HepG2 (cell line): ENCODE measurements around the gene LCE3B. TPM values are rescaled to one million over a fixed set of nuclear protein-coding genes. Genes with fewer than 3 reads are reported as not detected.

Experiments
- ATAC-seq: fragments of 200-7000 bp; cut with Tn5 transposase; 3 replicates; pipeline ENCODE4 v1.9.1; 2020; ENCODE audit warnings: mild to moderate bottlenecking, moderate library complexity
- BruUV-seq: library from RNA; stranded (reverse); fragments of 400-500 nt; replicated peaks from 2 replicates; lab custom pipeline; 2021; lab: Mats Ljungman, UMichigan
- CTCF ChIA-PET: fragments of 300-600 bp; formaldehyde crosslinking; extraction: SDS; loops from one replicate; lab custom pipeline; 2021; ENCODE audit warnings: low total read pairs, inconsistent platforms, low intra/inter-chr PET ratio; lab: Yijun Ruan, JAX
- POLR2A ChIA-PET: fragments of 350-600 bp; sonication (Branson Sonifier 250); formaldehyde crosslinking; loops from one replicate; lab custom pipeline; 2020; ENCODE audit warnings: antibody characterized with exemption, inconsistent platforms; lab: Yijun Ruan, JAX
- DNase-seq: peaks from one replicate; pipeline ENCODE4 v3.0.0-alpha.2; 2015; ENCODE audit warnings: low spot score
- FAIRE-seq: peaks from 3 replicates; lab custom pipeline; 2011; peaks lifted over from hg19 to GRCh38; lab: Jason Lieb, UNC
- H2AFZ ChIP-seq: one replicate; pipeline ENCODE4 v1.6.1; 2011; ENCODE audit warnings: low read length, inconsistent platforms
- H3K27ac ChIP-seq: fragments of 300-600 bp; 3 replicates; pipeline ENCODE4 v1.8.0; 2011; ENCODE audit warnings: mixed run types, mild to moderate bottlenecking, mixed read lengths, low read length, inconsistent platforms; ENCODE audit not compliant: insufficient read depth; ENCODE audit errors: extremely low read length
- H3K27me3 ChIP-seq, 2 experiments: fragments of 200-600 bp in 1 of 2; 2 replicates in 1 of 2; 3 replicates in 1 of 2; pipeline versions ENCODE4 v1.6.0 to v1.8.0; 2011; ENCODE audit warnings: low read length in 2 of 2, mild to moderate bottlenecking in 2 of 2, moderate library complexity in 2 of 2, inconsistent platforms in 1 of 2; ENCODE audit not compliant: insufficient read depth in 2 of 2, control insufficient read depth in 1 of 2
- H3K36me3 ChIP-seq, 2 experiments: fragments of 200-600 bp in 1 of 2; replicated peaks in 1 of 2; 2 replicates in 1 of 2; 3 replicates in 1 of 2; pipeline versions ENCODE4 v1.5.1 to v1.8.0; 2011; ENCODE audit warnings: low read length in 2 of 2, inconsistent platforms in 1 of 2; ENCODE audit not compliant: insufficient read depth in 2 of 2, control insufficient read depth in 1 of 2
- H3K4me1 ChIP-seq: 2 replicates; pipeline ENCODE4 v1.5.1; 2012; ENCODE audit warnings: low read length, inconsistent platforms; ENCODE audit not compliant: insufficient read depth
- H3K4me2 ChIP-seq: 2 replicates; pipeline ENCODE4 v1.6.0; 2011; ENCODE audit warnings: low read depth, low read length, inconsistent platforms
- H3K4me3 ChIP-seq, 3 experiments: fragments of 200-600 bp in 1 of 3; sonication (generic), shearing (Covaris generic) in 1 of 3; replicated peaks in 1 of 3; 2 replicates each; pipeline ENCODE4 v1.5.1; 2011 to 2016; ENCODE audit warnings: low read length in 3 of 3, inconsistent platforms in 2 of 3, low read depth in 2 of 3, mild to moderate bottlenecking in 2 of 3, control low read depth in 1 of 3, mixed read lengths in 1 of 3; ENCODE audit not compliant: insufficient read depth in 1 of 3
- H3K79me2 ChIP-seq: one replicate; pipeline ENCODE4 v1.6.1; 2011; ENCODE audit warnings: low read length, inconsistent platforms; ENCODE audit not compliant: insufficient read depth
- H3K9ac ChIP-seq: 2 replicates; pipeline ENCODE4 v1.6.0; 2011; ENCODE audit warnings: mild to moderate bottlenecking, low read depth, low read length, inconsistent platforms; ENCODE audit not compliant: insufficient read depth
- H3K9me3 ChIP-seq: 2 replicates; pipeline ENCODE4 v1.5.1; 2012; ENCODE audit warnings: mild to moderate bottlenecking, low read length
- H4K20me1 ChIP-seq: 2 replicates; pipeline ENCODE4 v1.6.0; 2011; ENCODE audit warnings: inconsistent platforms, mild to moderate bottlenecking, low read length, moderate library complexity; ENCODE audit not compliant: insufficient read depth
- ARHGAP35 ChIP-seq: sonication (generic); formaldehyde crosslinking; IDR thresholded peaks from 2 replicates; pipeline ENCODE4 v1.9.0; 2022; ENCODE audit warnings: mild to moderate bottlenecking, inconsistent platforms, moderate library complexity, missing genetic modification reagents, borderline replicate concordance
- DNMT3B ChIP-seq: conservative IDR thresholded peaks from 2 replicates; pipeline ENCODE4 v1.6.1; 2016; ENCODE audit warnings: missing biosample characterization, control low read depth
- E2F5 ChIP-seq: sonication (generic); formaldehyde crosslinking; conservative IDR thresholded peaks from 2 replicates; pipeline ENCODE4 v1.4.0; 2020; ENCODE audit warnings: missing genetic modification reagents
- GFI1 ChIP-seq: sonication (generic); formaldehyde crosslinking; IDR thresholded peaks from 2 replicates; pipeline ENCODE4 v1.5.0; 2020; ENCODE audit warnings: missing genetic modification reagents, mild to moderate bottlenecking, borderline replicate concordance
- HNRNPL ChIP-seq: fragments of 200-400 bp; formaldehyde crosslinking; IDR thresholded peaks from 2 replicates; pipeline ENCODE4 v1.6.1; 2017; ENCODE audit warnings: mild to moderate bottlenecking, low read depth, low read length
- NR2F6 ChIP-seq, 2 experiments: IDR thresholded peaks; 2 replicates each; pipeline ENCODE4 v1.6.1; 2016; ENCODE audit warnings: antibody characterized with exemption in 1 of 2, mild to moderate bottlenecking in 1 of 2
- PAWR ChIP-seq: sonication (generic); formaldehyde crosslinking; IDR thresholded peaks from 2 replicates; pipeline ENCODE4 v1.4.0; 2020; ENCODE audit warnings: missing genetic modification reagents, mild to moderate bottlenecking, borderline replicate concordance
- SETDB1 ChIP-seq: sonication (generic); formaldehyde crosslinking; IDR thresholded peaks from 2 replicates; pipeline ENCODE4 v1.5.1; 2020; ENCODE audit warnings: missing genetic modification reagents, mild to moderate bottlenecking, borderline replicate concordance
- SRSF9 ChIP-seq: fragments of 200-400 bp; formaldehyde crosslinking; IDR thresholded peaks from 2 replicates; pipeline ENCODE4 v1.6.1; 2018; ENCODE audit warnings: borderline replicate concordance, mild to moderate bottlenecking, low read depth, low read length; ENCODE audit not compliant: insufficient read depth, poor library complexity, severe bottlenecking
- TFDP2 ChIP-seq: sonication (generic); formaldehyde crosslinking; IDR thresholded peaks from 2 replicates; pipeline ENCODE4 v1.4.0; 2020; ENCODE audit warnings: missing genetic modification reagents
- U2AF1 ChIP-seq: fragments of 200-400 bp; formaldehyde crosslinking; optimal IDR thresholded peaks from 2 replicates; pipeline ENCODE3; 2017; ENCODE audit warnings: mild to moderate bottlenecking, low read depth, low read length
- ZNF337 ChIP-seq: sonication (generic); formaldehyde crosslinking; IDR thresholded peaks from 2 replicates; pipeline ENCODE4 v1.5.1; 2020; ENCODE audit warnings: missing genetic modification reagents, low read depth, mild to moderate bottlenecking, borderline replicate concordance
- ZNF563 ChIP-seq: sonication (generic); formaldehyde crosslinking; IDR thresholded peaks from 2 replicates; pipeline ENCODE4 v1.8.0; 2022; ENCODE audit warnings: mild to moderate bottlenecking, moderate library complexity, missing genetic modification reagents
- ZNF569 ChIP-seq: sonication (generic); formaldehyde crosslinking; IDR thresholded peaks from 2 replicates; pipeline ENCODE4 v1.5.0; 2020; ENCODE audit warnings: mild to moderate bottlenecking, missing genetic modification reagents, moderate library complexity, borderline replicate concordance
- WGBS: methylation state at CpG from one replicate; pipeline ENCODE4 v1.1.6; 2017; ENCODE audit warnings: low lambda C conversion rate; 5-methylcytosine and 5-hydroxymethylcytosine counted together
- in situ Hi-C: cut with HindIII; loops from 2 replicates; pipeline ENCODE4 v1.10.0; 2017; ENCODE audit warnings: low pct_unique_long_range_greater_than_20kb; ENCODE audit not compliant: extremely low pct_ligation_motif_present
- intact Hi-C: fragments of 100-400 bp; cut with micrococcal nuclease; formaldehyde crosslinking; loops from one replicate; pipeline ENCODE4 v1.10.0; 2022; ENCODE audit not compliant: unreplicated experiment
- polyA plus RNA-seq, 8 experiments: library from polyadenylated mRNA; depleted of rRNA in 3 of 8; stranded (reverse) in 7 of 8; unstranded in 1 of 8; fragments of >200 nt; fragmentation: Illumina TruSeq in 4 of 8; extraction: Trizol in 4 of 8; gene quantifications; 2 replicates each; pipeline versions ENCODE4 v1.2.1 to v1.2.3, GENCODE V29; 2011 to 2016; ENCODE audit warnings: low read depth in 4 of 8, missing spikeins in 1 of 8, mixed read lengths in 1 of 8; ENCODE audit not compliant: insufficient read depth in 1 of 8
- total RNA-seq, 5 experiments: library from RNA; depleted of rRNA; stranded (reverse); fragments of >200 nt; fragmentation: Illumina TruSeq; extraction: Trizol; gene quantifications; 2 replicates each; pipeline ENCODE4 v1.2.3, GENCODE V29; 2016; ENCODE audit warnings: low read depth in 1 of 5

LCE3B gene
- total and polyA plus RNA-seq, 2 of the 13 experiments (the other 11 are each of a cell fraction or from before 2014, with no cell fraction given), result not detected

- no peaks in the 10 kb centered on the region for H3K4me1 ChIP-seq
- no peak overlapping the region for H3K9ac ChIP-seq
- no peak overlapping the region for H3K27ac ChIP-seq
- TF ChIP-seq NR2F6 (IDR thresholded peaks at IDR 0.05) (no peak), NR2F6 (CRISPR knock-in tag; IDR thresholded peaks at IDR 0.05) (no peak), E2F5 (no peak), ZNF337 (no peak), HNRNPL (no peak), TFDP2 (CRISPR knock-in tag) (no peak), GFI1 (no peak), DNMT3B (CRISPR knock-in tag) (no peak), ZNF563 (CRISPR knock-in tag) (no peak), SRSF9 (no peak), U2AF1 (no peak), SETDB1 (no peak), ZNF569 (CRISPR knock-in tag) (no peak), PAWR (CRISPR knock-in tag) (no peak), ARHGAP35 (no peak)
- H3K9me3 ChIP-seq, result no peaks in the 10 kb centered on the region
- no peaks in the 10 kb centered on the region for H3K36me3 ChIP-seq
- ATAC-seq, result no peak
- FAIRE-seq, result no peak
- no peaks in the 10 kb centered on the region for H3K79me2 ChIP-seq
- ChIA-PET CTCF (no interaction called here), POLR2A (no interaction called here)
- no peaks in the 10 kb centered on the region for H4K20me1 ChIP-seq
- in situ Hi-C loops, result no loop called here
- H3K4me2 ChIP-seq, result no peak overlapping the region
- no peak for DNase-seq
- H3K27me3 ChIP-seq, result no peaks in the 10 kb centered on the region
- no peak overlapping the region for H2AFZ ChIP-seq
- no TSS peak for BruUV-seq
- 0% methylated on average over 1 of the region's 3 CpGs for WGBS
- intact Hi-C loops, result no loop called here
- H3K4me3 ChIP-seq, result no peak overlapping the region
Measured at GRCh38 chr1:152630596-152630995, 17.0 kb downstream of the LCE3B start.
